ENCODE data around the gene GTF2I.
"Not testable (repeated sequence)": the region's sequence is repeated elsewhere in the genome, so short reads cannot be mapped to it uniquely, and the experiment has no call there.

Gene GTF2I

GRCh38 chr7:74655768-74656440, 1.6 kb upstream of the GTF2I start:
- no peaks in the 10 kb centered on the region for H3K9me3 ChIP-seq
- peak overlapping the region; percentile 95 for H3K4me2 ChIP-seq
- peak overlapping the region; percentile 75 for H3K9ac ChIP-seq
- H3K4me3 ChIP-seq = peak overlapping the region; percentile 99
- H4K20me1 ChIP-seq = peaks cover 25% of the 10 kb centered on the region
- H3K4me1 ChIP-seq = peaks cover 77% of the 10 kb centered on the region
- H3K27me3 ChIP-seq = no peaks in the 10 kb centered on the region
- H3K27ac ChIP-seq = peak overlapping the region; percentile 100
- no peak for TF ChIP-seq Cebpa-rat (IDR thresholded peaks at IDR 0.05)
- H3K36me3 ChIP-seq = no peaks in the 10 kb centered on the region

DNA sequence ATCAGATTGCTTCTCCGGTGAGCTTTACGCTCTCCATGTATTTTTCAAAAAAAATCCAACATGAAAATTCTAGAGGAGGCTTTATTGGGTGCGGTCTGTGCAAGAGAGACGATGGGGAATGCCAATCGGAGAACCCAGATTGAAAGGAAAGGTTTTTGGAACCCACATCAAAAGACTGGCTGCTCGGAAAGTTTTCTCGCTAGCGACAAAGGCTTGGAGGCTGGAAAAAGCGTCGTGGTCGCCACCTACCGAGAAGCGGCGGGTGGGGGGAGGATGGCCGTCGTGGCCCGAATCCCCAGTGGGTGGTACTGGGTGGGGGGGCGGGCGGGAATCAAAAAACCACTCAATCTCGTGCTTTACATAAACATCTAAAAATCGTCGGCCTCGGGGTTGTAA, 1.1 kb upstream of the GTF2I start:
- Histone ChIP-seq H3K27me3 (no peaks in the 10 kb centered on the region), H3K36me3 (peaks cover 5% of the 10 kb centered on the region; the same call in 1 of the 2 replicates), H3K4me2 (peak overlapping the region; percentile 95), H4K20me1 (peaks cover 30% of the 10 kb centered on the region), H3K4me1 (peaks cover 77% of the 10 kb centered on the region), H3K9ac (peak overlapping the region; percentile 100), H3K27ac (peak overlapping the region; percentile 100), H3K9me3 (no peaks in the 10 kb centered on the region), H3K4me3 (peak overlapping the region; percentile 99)
- no peak for TF ChIP-seq Cebpa-rat (IDR thresholded peaks at IDR 0.05)

GRCh38 chr7:74656837-74657691, 454 bp upstream of the GTF2I start:
- no peaks in the 10 kb centered on the region for H3K9me3 ChIP-seq
- H3K9ac ChIP-seq = peak overlapping the region; percentile 100
- H3K4me3 ChIP-seq = peak overlapping the region; percentile 99
- H3K27ac ChIP-seq = peak overlapping the region; percentile 100
- no peak for TF ChIP-seq Cebpa-rat (IDR thresholded peaks at IDR 0.05)
- H3K4me2 ChIP-seq = peak overlapping the region; percentile 95
- H4K20me1 ChIP-seq = peaks cover 36% of the 10 kb centered on the region
- peaks cover 6% of the 10 kb centered on the region; the same call in 1 of the 2 replicates for H3K36me3 ChIP-seq
- H3K4me1 ChIP-seq = peaks cover 77% of the 10 kb centered on the region
- H3K27me3 ChIP-seq = no peaks in the 10 kb centered on the region

DNA sequence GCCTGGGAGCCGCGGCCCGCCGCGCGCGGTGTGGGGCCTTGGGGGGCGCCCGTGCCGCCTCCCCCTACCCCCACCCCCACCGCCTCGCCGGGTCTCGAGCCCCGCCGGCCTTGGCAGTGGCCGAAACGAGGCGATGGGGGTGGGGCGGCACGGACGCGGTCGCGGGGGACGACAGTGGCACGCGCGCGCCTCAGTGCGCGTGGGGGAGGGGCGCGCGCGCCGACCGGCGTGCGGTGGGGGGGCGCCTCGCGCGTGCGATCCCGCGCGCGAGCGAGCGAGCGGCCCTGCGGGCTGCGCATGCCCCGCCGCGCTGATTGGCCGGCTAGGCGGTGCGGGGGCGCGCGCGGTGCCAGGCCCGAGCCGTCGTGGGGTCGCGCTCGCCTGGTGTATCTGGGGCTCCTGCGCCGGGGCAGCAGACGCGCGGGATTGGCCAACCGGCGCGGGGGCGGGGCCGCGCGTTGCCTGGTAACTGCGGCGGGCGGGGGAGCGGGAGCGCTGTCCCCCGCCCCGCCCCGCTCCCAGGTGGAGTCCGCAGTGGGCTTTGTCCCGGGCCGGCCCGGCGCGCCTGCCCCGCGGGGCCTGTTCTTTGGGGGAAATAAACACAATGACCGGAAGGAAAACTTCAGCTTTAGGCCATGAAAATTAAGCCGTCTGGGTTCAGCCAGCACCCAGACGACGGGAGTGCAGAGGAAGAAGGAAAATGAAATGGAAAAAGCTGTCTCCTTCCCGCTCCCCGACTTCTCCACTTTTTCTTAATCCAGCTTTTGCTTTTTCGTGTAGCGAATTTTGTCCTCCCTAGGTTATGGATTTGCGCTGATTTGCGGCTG, 873 bp downstream of the GTF2I start:
- peaks cover 49% of the 10 kb centered on the region for H4K20me1 ChIP-seq
- H3K4me2 ChIP-seq = peak overlapping the region; percentile 91
- H3K9ac ChIP-seq = peak overlapping the region; percentile 100
- no peaks in the 10 kb centered on the region for H3K27me3 ChIP-seq
- H3K27ac ChIP-seq = peak overlapping the region; percentile 100
- H3K9me3 ChIP-seq = no peaks in the 10 kb centered on the region
- 0 out of 2 replicates have a peak, but pooled peaks have one; percentile 11 for TF ChIP-seq Cebpa-rat (IDR thresholded peaks at IDR 0.05)
- peaks cover 72% of the 10 kb centered on the region for H3K4me1 ChIP-seq
- H3K36me3 ChIP-seq = peaks cover 9% of the 10 kb centered on the region; the same call in 1 of the 2 replicates
- peak overlapping the region; percentile 99 for H3K4me3 ChIP-seq

DNA sequence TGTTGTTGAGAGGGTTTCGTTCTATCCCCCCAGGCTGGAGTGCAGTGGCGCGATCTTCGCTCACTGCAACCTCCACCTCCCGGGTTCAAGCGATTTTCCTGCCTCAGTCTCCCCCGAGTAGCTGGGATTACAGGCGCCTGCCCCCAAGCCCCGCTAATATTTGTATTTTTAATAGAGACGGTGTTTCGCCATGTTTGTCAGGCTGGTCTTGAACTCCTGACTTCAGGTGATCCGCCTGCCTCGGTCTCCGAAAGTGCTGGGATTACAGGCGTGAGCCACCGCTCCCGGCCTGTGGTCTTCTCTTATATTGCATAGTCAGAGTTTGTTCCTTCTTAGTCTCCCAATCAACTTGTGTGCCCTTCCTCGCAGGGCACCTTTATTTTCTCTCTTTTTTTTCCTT, 2.7 kb downstream of the GTF2I start:
- H3K4me2 ChIP-seq = peak overlapping the region; percentile 91
- H3K4me1 ChIP-seq = peaks cover 67% of the 10 kb centered on the region
- H4K20me1 ChIP-seq = peaks cover 68% of the 10 kb centered on the region
- H3K9me3 ChIP-seq, H3K27me3 ChIP-seq: not testable (repeated sequence)
- peak overlapping the region; percentile 100 for H3K9ac ChIP-seq
- H3K36me3 ChIP-seq = peaks cover 27% of the 10 kb centered on the region
- H3K4me3 ChIP-seq = peak overlapping the region; percentile 99
- peak overlapping the region; percentile 100 for H3K27ac ChIP-seq

- Histone ChIP-seq H3K36me3 (peaks cover 47% of the 10 kb centered on the region), H3K4me2 (peak overlapping the region; percentile 91), H4K20me1 (peaks cover 87% of the 10 kb centered on the region), H3K27ac (peak overlapping the region; percentile 20; the same call in 1 of the 2 replicates), H3K4me1 (peaks cover 74% of the 10 kb centered on the region), H3K9ac (peak overlapping the region; percentile 34; the same call in 1 of the 2 replicates)
- H3K9me3 ChIP-seq, H3K27me3 ChIP-seq, H3K4me3 ChIP-seq: not testable (repeated sequence)
These were observed 4.6 kb downstream of the GTF2I start for GRCh38 chr7:74661836-74662794.

DNA sequence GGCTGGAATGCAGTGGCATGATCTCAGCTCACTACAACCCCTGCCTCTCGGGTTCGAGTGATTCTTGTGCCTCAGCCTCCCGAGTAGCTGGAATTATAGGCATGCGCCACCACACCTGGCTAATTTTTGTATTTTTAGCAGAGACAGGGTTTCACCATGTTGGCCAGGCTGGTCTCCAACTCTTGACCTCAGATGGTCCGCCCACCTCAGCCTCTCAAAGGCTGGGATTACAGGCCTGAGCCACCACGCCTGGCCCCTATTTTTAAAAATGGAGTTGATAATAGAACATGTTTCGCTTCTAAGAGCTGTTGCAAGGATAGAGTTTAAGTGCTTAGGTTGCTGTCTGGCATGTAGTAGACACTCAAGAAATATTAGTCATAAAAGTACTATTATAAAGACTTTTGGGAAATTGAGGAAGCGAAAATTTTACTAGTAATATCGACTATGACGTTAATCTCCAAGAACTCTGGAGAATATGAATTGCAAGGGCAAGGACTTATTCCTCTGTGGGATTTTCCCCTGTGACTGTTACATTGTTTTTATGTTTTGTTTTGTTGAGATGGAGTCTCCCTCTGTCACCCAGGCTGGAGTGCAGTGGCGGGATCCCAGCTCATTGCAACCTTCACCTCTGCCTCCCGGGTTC, 7.9 kb downstream of the GTF2I start:
- Histone ChIP-seq H3K4me2 (no peak overlapping the region), H3K9ac (no peak overlapping the region), H3K4me3 (no peak overlapping the region), H3K4me1 (peaks cover 61% of the 10 kb centered on the region), H3K27me3 (no peaks in the 10 kb centered on the region), H3K9me3 (no peaks in the 10 kb centered on the region), H3K36me3 (peaks cover 71% of the 10 kb centered on the region), H4K20me1 (peaks cover 100% of the 10 kb centered on the region), H3K27ac (no peak overlapping the region)
- no peak for TF ChIP-seq Cebpa-rat (IDR thresholded peaks at IDR 0.05)

- not testable (repeated sequence) for H3K27ac ChIP-seq, H3K4me3 ChIP-seq, H3K4me2 ChIP-seq, H3K9me3 ChIP-seq, H3K27me3 ChIP-seq, H3K9ac ChIP-seq
- Histone ChIP-seq H3K36me3 (peaks cover 74% of the 10 kb centered on the region), H3K4me1 (peaks cover 46% of the 10 kb centered on the region), H4K20me1 (peaks cover 100% of the 10 kb centered on the region)
These were observed 9.5 kb downstream of the GTF2I start for GRCh38 chr7:74667013-74667412.

DNA sequence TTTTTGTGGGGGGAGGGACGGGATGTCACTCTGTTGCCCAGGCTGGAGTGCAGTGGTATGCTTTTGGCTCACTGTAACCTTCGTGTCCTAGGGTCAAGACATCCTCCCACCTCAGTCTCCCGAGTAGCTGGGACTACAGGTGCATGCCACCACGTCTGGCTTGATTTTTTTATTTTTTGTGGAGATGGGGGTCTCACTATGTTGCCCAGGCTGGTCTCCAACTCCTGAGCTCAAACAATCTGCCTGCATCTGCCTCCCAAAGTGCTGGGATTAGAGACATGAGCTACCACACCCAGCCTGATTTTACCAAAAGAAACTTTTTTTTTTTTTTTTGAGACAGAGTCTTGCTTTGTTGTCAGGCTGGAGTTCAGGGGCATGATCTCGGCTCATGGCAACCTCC, 10.0 kb downstream of the GTF2I start:
- H3K9ac ChIP-seq, H3K9me3 ChIP-seq, H3K27me3 ChIP-seq, H3K4me3 ChIP-seq, H3K27ac ChIP-seq, H3K4me2 ChIP-seq: not testable (repeated sequence)
- Histone ChIP-seq H4K20me1 (peaks cover 100% of the 10 kb centered on the region), H3K4me1 (peaks cover 45% of the 10 kb centered on the region), H3K36me3 (peaks cover 79% of the 10 kb centered on the region)
